ENCODE results near the gene LINC00237. TPM values are rescaled to one million over a fixed set of nuclear protein-coding genes. Genes with fewer than 3 reads are reported as not detected.

The LINC00237 gene
- total and polyA plus RNA-seq, 8 donors: 0.92 TPM; not detected in 7

DNA sequence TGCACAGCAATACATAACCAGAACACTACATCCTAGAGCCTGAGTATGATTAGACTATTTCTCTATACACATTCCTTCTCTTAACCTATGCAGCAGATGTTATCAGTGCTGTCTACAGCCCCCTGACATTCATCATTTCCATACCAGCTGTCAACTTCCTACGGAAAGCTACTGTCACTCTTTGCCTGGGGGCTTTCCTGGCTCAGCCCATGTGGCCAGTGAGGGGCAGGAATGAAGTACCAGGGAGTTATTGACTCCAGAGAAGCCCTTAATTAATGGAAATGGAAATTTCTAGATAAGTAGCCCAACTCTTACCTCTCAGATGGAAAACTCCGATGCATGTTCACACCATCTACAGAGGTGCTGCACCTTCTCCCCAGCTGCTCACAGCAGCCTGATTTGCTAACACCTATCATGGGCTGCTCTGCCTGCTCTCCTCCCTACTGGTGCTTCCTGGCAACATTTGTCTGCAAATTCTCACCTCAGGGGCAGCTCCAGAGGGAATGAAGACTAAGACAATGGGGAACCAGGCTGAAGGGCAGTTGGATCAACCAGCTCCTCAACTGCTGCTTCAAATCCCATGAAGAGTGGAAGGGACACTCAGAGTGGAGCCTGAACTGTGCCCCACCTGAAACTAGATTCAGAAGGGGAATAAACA lies 59.6 kb downstream of the LINC00237 start:
- Histone ChIP-seq H3K36me3 (no peaks in the 10 kb centered on the region), H3K4me3 (no peak overlapping the region), H3K9me3 (no peaks in the 10 kb centered on the region), H3K27ac (no peak overlapping the region), H3K27me3 (no peaks in the 10 kb centered on the region), H3K4me1 (no peaks in the 10 kb centered on the region)
- WGBS, 2 donors: 36 to 38% methylated on average over 2 of the region's 2 CpGs
- TF ChIP-seq, protein P1, sequence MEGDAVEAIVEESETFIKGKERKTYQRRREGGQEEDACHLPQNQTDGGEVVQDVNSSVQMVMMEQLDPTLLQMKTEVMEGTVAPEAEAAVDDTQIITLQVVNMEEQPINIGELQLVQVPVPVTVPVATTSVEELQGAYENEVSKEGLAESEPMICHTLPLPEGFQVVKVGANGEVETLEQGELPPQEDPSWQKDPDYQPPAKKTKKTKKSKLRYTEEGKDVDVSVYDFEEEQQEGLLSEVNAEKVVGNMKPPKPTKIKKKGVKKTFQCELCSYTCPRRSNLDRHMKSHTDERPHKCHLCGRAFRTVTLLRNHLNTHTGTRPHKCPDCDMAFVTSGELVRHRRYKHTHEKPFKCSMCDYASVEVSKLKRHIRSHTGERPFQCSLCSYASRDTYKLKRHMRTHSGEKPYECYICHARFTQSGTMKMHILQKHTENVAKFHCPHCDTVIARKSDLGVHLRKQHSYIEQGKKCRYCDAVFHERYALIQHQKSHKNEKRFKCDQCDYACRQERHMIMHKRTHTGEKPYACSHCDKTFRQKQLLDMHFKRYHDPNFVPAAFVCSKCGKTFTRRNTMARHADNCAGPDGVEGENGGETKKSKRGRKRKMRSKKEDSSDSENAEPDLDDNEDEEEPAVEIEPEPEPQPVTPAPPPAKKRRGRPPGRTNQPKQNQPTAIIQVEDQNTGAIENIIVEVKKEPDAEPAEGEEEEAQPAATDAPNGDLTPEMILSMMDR (IDR thresholded peaks at IDR 0.05): no peak
- ATAC-seq: no peak
- intact Hi-C loops (cut with DNase I): no loop called here
- no peak for FAIRE-seq
- no peak for DNase-seq

Other genes starting within 250 kb of the LINC00237 start
- 10 to 100 TPM in 5 of 6 donors, 1 to 10 TPM in 1; 8.5 to 28.7 (median 22.8) TPM for gene KIZ, start 19.7 kb upstream of the LINC00237 start, total RNA-seq
- gene KIZ, start 19.7 kb upstream of the LINC00237 start, polyA plus RNA-seq: 10 to 100 TPM; 16.1 to 16.8 TPM
- gene XRN2, start 197.0 kb upstream of the LINC00237 start, total RNA-seq: 10 to 100 TPM; 21.0 to 33.6 (median 30.7) TPM
- gene XRN2, start 197.0 kb upstream of the LINC00237 start, polyA plus RNA-seq: 10 to 100 TPM in 1 of 2 donors, 1 to 10 TPM in 1; 10.0 to 22.0 TPM